OCI-M1 (cell line): ENCODE results near the gene ROBO1.
A peak's percentile ranks its signal among the peaks of the same experiment; 100 is the strongest.

ENCODE experiments used
- DNase-seq: peaks from one replicate; lab custom pipeline; 2025; lab: John Stamatoyannopoulos, UW

The ROBO1 gene

GRCh38 chr3:79670178-79670577 is 97.6 kb downstream of the ROBO1 start:
- DNase-seq = no peak

DNA sequence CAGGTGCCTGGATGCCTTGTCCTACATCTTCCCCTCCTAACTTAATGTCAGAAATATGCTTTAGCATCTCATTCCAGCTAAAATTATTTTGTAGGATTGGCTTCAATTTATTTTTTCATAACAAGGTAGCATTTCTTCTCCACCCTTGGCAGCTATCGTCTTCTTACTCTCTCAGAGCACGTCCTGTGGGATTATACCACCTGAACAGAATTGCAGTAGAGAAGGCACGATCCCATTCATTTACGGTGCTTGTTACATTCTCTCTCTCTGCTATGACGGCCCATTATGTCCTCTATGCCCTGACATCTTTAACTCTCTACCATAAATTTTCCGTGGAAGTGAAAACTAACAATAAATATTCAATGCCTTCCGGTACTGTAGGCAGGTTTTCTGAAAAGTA is 103.3 kb downstream of the ROBO1 start:
- DNase-seq = no peak

DNA sequence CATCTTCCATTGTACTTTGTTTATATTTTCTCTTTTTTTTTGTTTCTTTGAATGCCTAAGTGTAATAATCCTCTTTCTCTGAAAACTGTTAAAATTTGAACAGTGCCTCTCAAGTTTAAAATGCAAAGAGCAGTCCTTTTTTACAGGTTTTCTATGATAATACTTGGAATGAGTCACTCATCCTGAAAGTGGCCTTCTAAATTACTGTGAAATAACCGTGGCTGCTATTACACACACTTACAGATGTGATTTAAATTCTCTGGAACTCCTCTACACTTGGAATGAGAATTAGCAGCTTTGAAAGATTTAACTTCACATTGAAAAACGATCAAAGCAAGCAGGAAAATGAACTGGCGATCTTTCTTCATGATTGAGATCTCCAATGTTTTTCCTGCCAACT is 105.9 kb downstream of the ROBO1 start:
- no peak for DNase-seq

- no peak for DNase-seq
Measured at GRCh38 chr3:79657076-79657475, 110.7 kb downstream of the ROBO1 start.

DNA sequence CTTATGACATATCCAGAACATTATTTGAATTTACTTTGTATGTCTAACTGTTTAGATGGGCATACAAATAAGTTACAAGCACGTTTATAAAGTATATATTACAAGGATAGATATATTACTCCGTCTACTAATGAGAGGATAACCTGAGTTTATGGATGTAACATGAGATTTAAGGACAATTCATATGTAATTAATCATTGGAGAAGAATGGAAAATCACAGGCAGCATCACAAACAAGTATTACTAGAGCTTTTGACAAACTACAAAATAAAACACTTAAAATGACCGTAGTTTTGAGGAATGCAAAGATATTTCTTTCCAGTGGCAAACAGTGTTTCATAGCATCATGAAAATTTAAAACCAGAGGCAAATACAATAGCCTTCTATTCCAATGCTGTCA is 113.8 kb downstream of the ROBO1 start:
- no peak for DNase-seq

DNA sequence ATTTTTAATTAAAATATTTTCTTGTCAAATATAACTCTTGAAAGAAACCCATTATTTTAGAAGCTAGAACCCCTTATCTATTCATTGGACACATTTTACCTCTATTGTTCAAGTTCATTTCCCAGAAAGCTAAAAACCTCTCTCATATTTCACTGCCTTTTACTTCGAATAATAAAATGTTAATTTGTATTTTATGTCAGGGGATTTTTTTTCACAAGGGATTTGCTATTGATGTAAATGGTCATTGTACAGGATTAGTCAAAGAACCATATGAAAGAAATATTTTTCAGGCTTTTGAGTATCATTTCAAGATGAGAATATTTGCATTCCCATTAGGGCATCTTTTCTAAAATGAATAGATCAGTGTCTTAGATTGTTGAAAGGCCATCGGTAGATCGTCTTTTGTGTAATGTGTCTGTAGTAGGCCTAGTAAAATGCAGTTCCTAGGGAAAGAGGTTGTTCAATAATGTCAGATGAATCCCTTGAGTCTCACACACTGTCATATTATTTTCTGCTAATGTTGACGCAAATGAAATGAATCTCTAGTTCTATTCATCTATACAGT is 114.5 kb downstream of the ROBO1 start:
- DNase-seq = no peak

DNA sequence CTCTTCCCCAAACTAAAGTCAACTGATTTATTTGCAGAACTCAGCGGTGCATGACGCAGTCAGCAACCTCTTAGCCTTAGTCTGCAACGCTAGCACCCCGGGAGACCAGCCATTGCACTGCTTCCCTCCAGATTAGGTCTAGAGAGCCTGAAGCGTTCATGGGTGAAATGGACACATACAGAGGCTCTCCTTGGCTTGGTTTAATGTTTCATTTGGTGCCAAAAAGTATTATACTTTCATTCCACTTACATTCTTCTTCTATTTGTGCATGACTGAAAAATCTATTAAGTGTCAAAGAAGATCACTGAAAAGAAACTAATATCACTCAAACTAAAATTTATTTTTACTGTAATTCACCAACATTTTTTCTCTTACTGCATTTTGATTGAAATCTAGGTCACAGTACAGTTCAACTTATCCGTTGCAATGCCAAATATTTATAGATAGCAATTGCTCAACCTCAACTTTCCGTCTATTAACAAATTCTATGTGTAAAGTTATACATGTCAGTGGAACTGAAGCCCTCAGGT is 116.2 kb downstream of the ROBO1 start:
- peak; percentile 21 for DNase-seq

GRCh38 chr3:79639855-79640254 is 127.9 kb downstream of the ROBO1 start:
- no peak for DNase-seq

GRCh38 chr3:79636372-79636771 is 131.4 kb downstream of the ROBO1 start:
- DNase-seq = no peak

GRCh38 chr3:79632842-79633241 is 135.0 kb downstream of the ROBO1 start:
- no peak for DNase-seq

DNA sequence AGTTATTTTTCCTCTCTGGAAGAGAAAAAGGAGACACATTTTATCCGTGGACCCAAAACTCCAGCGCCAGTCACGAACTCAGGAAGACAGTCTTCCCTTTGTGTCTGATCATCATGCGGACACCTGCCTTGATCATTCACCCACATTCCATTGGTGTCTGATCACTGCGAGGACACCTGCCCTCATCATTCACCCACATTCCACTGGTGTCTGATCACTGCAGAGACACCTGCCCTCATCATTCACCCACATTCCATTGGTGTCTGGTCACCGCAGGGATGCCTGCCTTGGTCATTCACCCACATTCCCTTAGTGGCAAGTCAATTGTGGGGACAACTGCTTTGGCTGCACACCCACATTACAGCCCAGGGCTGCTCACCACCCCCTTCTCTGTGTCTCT is 148.9 kb downstream of the ROBO1 start:
- DNase-seq = no peak

DNA sequence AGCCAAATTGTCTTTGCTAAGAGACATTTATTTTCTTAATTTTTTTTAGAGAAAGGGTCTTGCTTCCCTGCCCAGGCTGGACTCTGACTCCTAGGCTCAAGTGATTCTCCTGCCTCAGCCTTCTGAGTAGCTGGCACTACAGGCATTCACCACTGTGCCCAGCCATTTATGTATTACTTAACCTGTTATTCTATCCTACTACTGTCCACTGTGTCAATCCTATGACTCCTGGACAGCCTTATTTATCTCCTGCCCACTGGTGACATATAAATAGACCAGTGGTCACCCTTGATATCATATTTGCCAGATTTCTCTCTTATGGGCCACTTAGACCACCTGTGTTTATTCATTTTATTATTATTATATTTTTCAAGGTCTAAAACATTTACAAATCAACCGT is 161.4 kb downstream of the ROBO1 start:
- DNase-seq = no peak

DNA sequence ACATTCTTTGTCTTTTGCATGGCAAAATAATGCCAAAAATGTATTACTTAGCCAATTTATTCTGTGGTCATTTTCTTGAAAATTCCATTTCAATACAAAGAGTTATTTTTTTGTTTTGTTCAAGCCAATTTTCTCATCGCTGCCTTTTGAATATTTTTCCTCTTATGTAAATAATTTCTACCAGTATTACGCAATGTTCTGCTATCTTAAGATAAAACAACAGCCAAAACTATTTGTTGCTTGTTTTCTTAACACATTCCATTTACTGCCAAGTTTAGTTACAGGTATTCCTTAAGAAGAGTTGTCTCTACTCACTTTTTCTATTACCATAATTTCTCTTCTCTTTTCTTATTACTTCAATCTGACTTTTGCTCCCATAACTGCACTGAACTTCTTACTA is 163.1 kb downstream of the ROBO1 start:
- DNase-seq = no peak

- no peak for DNase-seq
Measured at GRCh38 chr3:79602385-79602784, 165.4 kb downstream of the ROBO1 start.

DNA sequence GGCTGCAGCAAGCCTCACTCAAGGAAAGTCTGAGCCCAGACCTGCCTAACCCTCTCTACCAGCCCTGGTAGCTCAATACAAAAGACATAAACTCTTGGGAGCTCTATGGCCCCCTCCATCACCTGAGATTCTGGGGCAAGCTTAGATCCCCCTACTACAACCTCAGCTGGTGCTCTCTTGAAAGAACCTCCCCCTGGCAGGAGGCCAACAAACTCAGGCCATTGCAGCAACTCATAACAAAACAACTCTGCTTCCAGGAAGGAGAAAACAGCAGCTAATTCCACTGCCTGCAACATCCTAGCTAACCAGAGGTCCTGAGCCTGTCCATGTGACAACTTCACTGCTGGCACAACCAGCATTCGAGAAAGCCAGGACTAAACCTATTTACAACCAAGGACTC is 169.2 kb downstream of the ROBO1 start:
- DNase-seq = peak; percentile 14

DNA sequence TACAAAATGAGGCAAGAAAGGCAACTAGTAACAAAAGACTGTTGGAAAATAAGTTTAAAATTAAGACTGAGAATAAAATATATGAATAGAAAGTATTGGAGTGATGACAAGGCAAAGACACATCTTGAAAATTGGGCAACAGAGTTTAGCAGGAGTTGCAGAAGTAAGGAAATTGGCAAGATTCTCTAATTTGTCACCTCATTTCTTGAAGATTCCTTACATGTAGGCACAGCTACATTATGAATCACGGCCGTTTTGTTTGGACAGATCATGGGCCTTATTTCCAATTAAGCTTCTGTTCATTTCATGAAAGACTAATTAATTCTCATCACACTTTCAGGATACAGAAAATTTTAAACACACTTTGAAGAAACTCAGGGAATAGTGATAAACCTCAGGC is 170.1 kb downstream of the ROBO1 start:
- no peak for DNase-seq

DNA sequence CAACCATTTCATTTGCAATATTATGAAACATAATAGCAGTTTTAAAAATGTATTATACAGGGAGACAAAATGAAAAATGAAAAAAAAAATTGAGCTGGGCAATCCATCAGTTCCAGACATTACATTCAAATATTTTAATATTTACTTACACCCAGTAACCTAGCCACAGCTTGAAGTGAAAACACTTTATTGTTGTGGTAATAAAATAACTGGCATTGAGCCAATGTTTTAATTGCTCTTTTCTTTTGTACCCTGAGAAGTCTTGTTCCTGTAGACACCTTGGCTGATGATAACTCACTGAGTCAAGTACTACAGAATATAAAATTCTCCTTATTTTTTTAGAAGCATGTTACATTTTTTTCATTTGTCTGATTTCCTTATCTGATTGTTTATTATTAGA is 180.6 kb downstream of the ROBO1 start:
- DNase-seq = no peak

- DNase-seq = peak; percentile 37
Measured at GRCh38 chr3:79586232-79586631, 181.6 kb downstream of the ROBO1 start.

- DNase-seq = no peak
Measured at GRCh38 chr3:79572930-79573329, 194.9 kb downstream of the ROBO1 start.

- no peak for DNase-seq
Measured at GRCh38 chr3:79568938-79569337, 198.9 kb downstream of the ROBO1 start.

DNA sequence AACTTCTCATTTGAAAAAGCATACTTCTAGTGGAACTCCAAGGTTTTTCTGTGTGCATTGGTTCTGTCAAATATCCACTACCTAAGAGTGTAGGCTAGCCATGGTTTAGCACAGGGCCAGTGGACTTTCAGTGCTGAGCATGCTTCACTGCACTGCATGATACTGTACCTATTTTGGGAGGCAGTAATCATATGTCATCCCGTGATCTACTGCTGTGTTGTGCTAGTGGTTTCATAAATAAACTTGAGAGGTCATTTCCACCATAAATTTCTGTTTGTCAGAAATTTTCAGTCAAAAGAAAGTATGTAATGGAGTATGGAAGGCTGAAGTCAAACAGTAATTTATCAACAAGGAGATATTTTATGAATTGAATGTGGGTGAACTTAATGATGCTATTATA is 203.6 kb downstream of the ROBO1 start:
- DNase-seq = no peak

- no peak for DNase-seq
Measured at GRCh38 chr3:79560698-79561097, 207.1 kb downstream of the ROBO1 start.

GRCh38 chr3:79558943-79559342 is 208.9 kb downstream of the ROBO1 start:
- DNase-seq = peak; percentile 45

DNA sequence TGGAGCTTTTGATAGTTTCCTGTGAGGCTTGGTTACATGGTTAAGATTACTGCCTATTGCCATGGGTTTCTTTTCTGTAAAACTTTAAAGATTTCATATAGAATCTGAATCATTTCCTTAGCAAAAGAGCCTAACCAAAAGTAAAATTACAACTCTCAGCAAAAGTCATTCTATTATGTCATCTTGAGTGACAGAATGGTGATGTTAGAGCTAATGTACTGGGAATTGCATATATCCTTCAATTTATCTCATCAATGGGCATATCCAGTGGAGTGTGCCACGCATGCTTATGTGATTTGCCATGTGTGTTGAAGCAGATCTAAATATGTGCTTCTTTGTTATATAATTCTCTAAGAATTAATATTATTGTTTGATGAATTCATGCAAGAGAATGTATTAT is 212.1 kb downstream of the ROBO1 start:
- no peak for DNase-seq

- peak; percentile 12 for DNase-seq
Measured at GRCh38 chr3:79551997-79552396, 215.8 kb downstream of the ROBO1 start.
